T-cell (primary cell): ENCODE results near the gene BCR. TPM values are rescaled to one million over a fixed set of nuclear protein-coding genes. Genes with fewer than 3 reads are reported as not detected.

Source experiments
- ATAC-seq, 4 experiments: fragments of 200-7000 bp in 3 of 4; fragments of 150-1000 bp in 1 of 4; cut with Tn5 transposase; replicated peaks in 1 of 4; 1 replicate in 3 of 4; 2 replicates in 1 of 4; pipeline ENCODE4 v1.10.0; 2021; ENCODE audit warnings: moderate library complexity in 3 of 4, mild to moderate bottlenecking in 2 of 4, moderate number of reproducible peaks in 1 of 4
- CTCF ChIA-PET, 2 donors: fragments of 300-600 bp; sonication (Branson Sonifier 250); formaldehyde crosslinking; loops; one replicate each; lab custom pipeline; 2022; ENCODE audit warnings: antibody characterized with exemption in 2 of 2; lab: Charles Lee
- POLR2A ChIA-PET, 2 donors: fragments of 300-600 bp; sonication (Branson Sonifier 250); formaldehyde crosslinking; loops; one replicate each; lab custom pipeline; 2022; ENCODE audit warnings: antibody characterized with exemption in 2 of 2; lab: Charles Lee
- DNase-seq, 35 experiments: peaks; one replicate each; pipeline versions ENCODE4 v3.0.0 to v3.0.0-alpha.2; 2013 to 2023
- H3K27ac ChIP-seq: one replicate; pipeline ENCODE4 v1.5.1; 2013; ENCODE audit warnings: low read length
- H3K27me3 ChIP-seq, 2 experiments: replicated peaks in 1 of 2; 1 replicate in 1 of 2; 2 replicates in 1 of 2; pipeline versions ENCODE4 v1.6.1 to v1.7.0; 2013; ENCODE audit warnings: low read length in 1 of 2, mixed read lengths in 1 of 2; ENCODE audit not compliant: control insufficient read depth in 2 of 2, insufficient read depth in 2 of 2; ENCODE audit errors: extremely low read depth in 1 of 2
- H3K36me3 ChIP-seq, 2 donors: 1 replicate in 1 of 2; 2 replicates in 1 of 2; pipeline versions ENCODE4 v1.6.1 to v1.7.0; 2013; ENCODE audit warnings: low read length in 1 of 2; ENCODE audit not compliant: control insufficient read depth in 2 of 2, insufficient read depth in 1 of 2; ENCODE audit errors: extremely low read depth in 1 of 2
- H3K4me1 ChIP-seq, 2 experiments: 1 replicate in 1 of 2; 2 replicates in 1 of 2; pipeline versions ENCODE4 v1.6.1 to v1.7.0; 2013; ENCODE audit warnings: low read length in 2 of 2, mixed read lengths in 1 of 2; ENCODE audit not compliant: insufficient read depth in 2 of 2, control insufficient read depth in 1 of 2; ENCODE audit errors: extremely low read depth in 1 of 2
- H3K4me3 ChIP-seq, 2 donors: 1 replicate in 1 of 2; 2 replicates in 1 of 2; pipeline versions ENCODE4 v1.5.1 to v1.7.0; 2013; ENCODE audit warnings: mild to moderate bottlenecking in 2 of 2, low read length in 1 of 2, moderate library complexity in 1 of 2; ENCODE audit not compliant: control insufficient read depth in 1 of 2; ENCODE audit errors: extremely low read depth in 1 of 2
- H3K9me3 ChIP-seq: 2 replicates; pipeline ENCODE4 v1.7.0; 2013
- H3K27ac Mint-ChIP-seq, 2 donors: one replicate each; pipeline ENCODE4 v1.8.0; 2020 to 2021; ENCODE audit warnings: mild to moderate bottlenecking in 2 of 2, mixed read lengths in 2 of 2
- H3K27me3 Mint-ChIP-seq, 2 donors: one replicate each; pipeline ENCODE4 v1.8.0; 2021 to 2022; ENCODE audit warnings: mixed read lengths in 2 of 2
- H3K36me3 Mint-ChIP-seq: one replicate; pipeline ENCODE4 v1.8.0; 2021; ENCODE audit warnings: mixed read lengths
- H3K4me1 Mint-ChIP-seq, 3 donors: one replicate each; pipeline ENCODE4 v1.8.0; 2020 to 2022; ENCODE audit warnings: mixed read lengths in 3 of 3, mild to moderate bottlenecking in 1 of 3
- H3K4me3 Mint-ChIP-seq, 3 donors: one replicate each; pipeline ENCODE4 v1.8.0; 2020 to 2022; ENCODE audit warnings: mild to moderate bottlenecking in 3 of 3, mixed read lengths in 3 of 3, moderate library complexity in 3 of 3
- H3K9me3 Mint-ChIP-seq, 3 donors: one replicate each; pipeline ENCODE4 v1.8.0; 2020 to 2022; ENCODE audit warnings: mixed read lengths in 3 of 3
- WGBS: methylation state at CpG from one replicate; pipeline ENCODE4 v1.1.5; 2013; ENCODE audit warnings: missing lambda C conversion rate; ENCODE audit not compliant: insufficient coverage; 5-methylcytosine and 5-hydroxymethylcytosine counted together
- total RNA-seq, 35 experiments: library from RNA in 6 of 35; stranded (reverse) in 6 of 35; fragments of 120-200 nt in 1 of 35; gene quantifications; one replicate each; pipeline versions ENCODE4 v1.2.1 to v1.2.4 and lab custom pipeline; 2013 to 2026

The BCR gene
- total RNA-seq, 5 donors from 2014 or later (not counting 1 experiment from before 2014, with no cell fraction given), result 74.6 to 103 (median 85.5) TPM

- H3K4me1 ChIP-seq, result peaks cover 0 to 4% of the 10 kb centered on the region in 2 experiments
- no peak overlapping the region for H3K4me3 ChIP-seq
- no peak overlapping the region for H3K27ac ChIP-seq
- ATAC-seq (no peak), DNase-seq (no peak)
- H3K36me3 ChIP-seq, result peaks cover 23 to 75% of the 10 kb centered on the region in 2 donors
- no peaks in the 10 kb centered on the region for H3K9me3 ChIP-seq
- no peaks in the 10 kb centered on the region for H3K27me3 ChIP-seq
- Mint-ChIP-seq H3K36me3 (peaks cover 25% of the 10 kb centered on the region), H3K4me3 (no peak overlapping the region), H3K27me3 (no peaks in the 10 kb centered on the region), H3K27ac (peak overlapping the region in 1 of 2 donors; percentile 25), H3K4me1 (peaks cover 0 to 9% (median 0%) of the 10 kb centered on the region in 3 donors), H3K9me3 (no peaks in the 10 kb centered on the region)
- WGBS, result 97% methylated on average over 9 of the region's 12 CpGs
- ChIA-PET POLR2A (no interaction called here), CTCF (interaction anchor here in 1 of 2 donors (0.7 kb wide), 1 partner anchor 1158 kb away, joined by 3 read pairs; no protein-coding TSS in a partner anchor)
Measured at GRCh38 chr22:23270798-23271596, 90.7 kb downstream of the BCR start.

- H3K27me3 Mint-ChIP-seq, result no peaks in the 10 kb centered on the region
- whole genome bisulfite sequencing, result 90% methylated on average over 3 of the region's 4 CpGs
- CTCF ChIA-PET, result interaction anchor here in 1 of 2 donors (0.7 kb wide), 1 partner anchor 1158 kb away, joined by 3 read pairs; no protein-coding TSS in a partner anchor
- H3K9me3 ChIP-seq, result no peaks in the 10 kb centered on the region
- H3K27ac ChIP-seq, result no peak overlapping the region
- H3K36me3 ChIP-seq, result peaks cover 25 to 77% of the 10 kb centered on the region in 2 donors
- peaks cover 0 to 4% of the 10 kb centered on the region in 2 experiments for H3K4me1 ChIP-seq
- no peaks in the 10 kb centered on the region for H3K27me3 ChIP-seq
- H3K36me3 Mint-ChIP-seq, result peaks cover 25% of the 10 kb centered on the region
- H3K4me3 Mint-ChIP-seq, result no peak overlapping the region
- peaks cover 0 to 10% (median 0%) of the 10 kb centered on the region in 3 donors for H3K4me1 Mint-ChIP-seq
- no peaks in the 10 kb centered on the region for H3K9me3 Mint-ChIP-seq
- DNase-seq (no peak), ATAC-seq (no peak)
- H3K27ac Mint-ChIP-seq, result no peak overlapping the region
- POLR2A ChIA-PET, result no interaction called here
- no peak overlapping the region for H3K4me3 ChIP-seq
Measured at GRCh38 chr22:23271597-23271908, 91.2 kb downstream of the BCR start.

GRCh38 chr22:23272371-23272770 is 92.1 kb downstream of the BCR start:
- Mint-ChIP-seq H3K27me3 (no peaks in the 10 kb centered on the region), H3K27ac (no peak overlapping the region), H3K4me1 (peaks cover 0 to 11% (median 0%) of the 10 kb centered on the region in 3 donors), H3K9me3 (no peaks in the 10 kb centered on the region), H3K4me3 (no peak overlapping the region), H3K36me3 (peaks cover 26% of the 10 kb centered on the region)
- Histone ChIP-seq H3K4me3 (no peak overlapping the region), H3K36me3 (peaks cover 30 to 79% of the 10 kb centered on the region in 2 donors), H3K9me3 (no peaks in the 10 kb centered on the region), H3K27ac (no peak overlapping the region), H3K27me3 (no peaks in the 10 kb centered on the region), H3K4me1 (peaks cover 0 to 4% of the 10 kb centered on the region in 2 experiments)
- DNase-seq (no peak), ATAC-seq (no peak)
- ChIA-PET POLR2A (no interaction called here), CTCF (no interaction called here)
- WGBS, result 95% methylated on average over 6 of the region's 8 CpGs

- no peak for DNase-seq
- Mint-ChIP-seq H3K27ac (no peak overlapping the region), H3K27me3 (no peaks in the 10 kb centered on the region), H3K36me3 (peaks cover 29% of the 10 kb centered on the region), H3K4me1 (peaks cover 0 to 13% (median 0%) of the 10 kb centered on the region in 3 donors), H3K4me3 (no peak overlapping the region), H3K9me3 (no peaks in the 10 kb centered on the region)
- POLR2A ChIA-PET, result no interaction called here
- 100% methylated on average over 4 of the region's 11 CpGs for WGBS
- CTCF ChIA-PET, result no interaction called here
- ATAC-seq, result no peak
- Histone ChIP-seq H3K4me1 (peaks cover 0 to 6% of the 10 kb centered on the region in 2 experiments), H3K36me3 (peaks cover 28 to 76% of the 10 kb centered on the region in 2 donors), H3K27ac (no peak overlapping the region), H3K4me3 (no peak overlapping the region), H3K9me3 (no peaks in the 10 kb centered on the region), H3K27me3 (no peaks in the 10 kb centered on the region)
Measured at GRCh38 chr22:23272834-23273233, 92.5 kb downstream of the BCR start.

- peaks cover 0 to 13% of the 10 kb centered on the region in 2 experiments for H3K4me1 ChIP-seq
- H3K27me3 ChIP-seq, result no peaks in the 10 kb centered on the region
- ATAC-seq (no peak), DNase-seq (no peak)
- H3K27me3 Mint-ChIP-seq, result no peaks in the 10 kb centered on the region
- H3K27ac ChIP-seq, result no peak overlapping the region
- no peak overlapping the region for H3K4me3 ChIP-seq
- 100% methylated on average over 9 of the region's 10 CpGs for WGBS
- no peaks in the 10 kb centered on the region for H3K9me3 ChIP-seq
- H3K9me3 Mint-ChIP-seq, result no peaks in the 10 kb centered on the region
- H3K4me1 Mint-ChIP-seq, result peaks cover 0 to 19% (median 3%) of the 10 kb centered on the region in 3 donors
- ChIA-PET CTCF (no interaction called here), POLR2A (no interaction called here)
- peaks cover 26% of the 10 kb centered on the region for H3K36me3 Mint-ChIP-seq
- peak overlapping the region in 1 of 2 donors; percentile 55 for H3K27ac Mint-ChIP-seq
- H3K4me3 Mint-ChIP-seq, result no peak overlapping the region
- peaks cover 24 to 72% of the 10 kb centered on the region in 2 donors for H3K36me3 ChIP-seq
Measured at GRCh38 chr22:23273445-23274145, 93.3 kb downstream of the BCR start.

- H3K27ac Mint-ChIP-seq, result peak overlapping the region in 1 of 2 donors; percentile 39
- 91% methylated on average over 6 of the region's 10 CpGs for WGBS
- Histone ChIP-seq H3K4me3 (no peak overlapping the region), H3K27ac (no peak overlapping the region), H3K9me3 (no peaks in the 10 kb centered on the region), H3K27me3 (no peaks in the 10 kb centered on the region), H3K4me1 (peaks cover 0 to 15% of the 10 kb centered on the region in 2 experiments), H3K36me3 (peaks cover 24 to 69% of the 10 kb centered on the region in 2 donors)
- ChIA-PET POLR2A (no interaction called here), CTCF (no interaction called here)
- H3K27me3 Mint-ChIP-seq, result no peaks in the 10 kb centered on the region
- no peak overlapping the region for H3K4me3 Mint-ChIP-seq
- peaks cover 0 to 22% (median 8%) of the 10 kb centered on the region in 3 donors for H3K4me1 Mint-ChIP-seq
- H3K9me3 Mint-ChIP-seq, result no peaks in the 10 kb centered on the region
- H3K36me3 Mint-ChIP-seq, result peaks cover 23% of the 10 kb centered on the region
- DNase-seq (no peak), ATAC-seq (no peak)
Measured at GRCh38 chr22:23274146-23274526, 93.8 kb downstream of the BCR start.
